HT-29 (cell line): Measurements from ENCODE around the gene TSPAN3. TPM values are rescaled to one million over a fixed set of nuclear protein-coding genes. Genes with fewer than 3 reads are reported as not detected.

Experiments used
- DNase-seq: peaks from one replicate; pipeline ENCODE4 v3.0.0-alpha.2; 2015; ENCODE audit warnings: low spot score
- total RNA-seq: library from RNA; depleted of rRNA; stranded (reverse); fragments of >200 nt; shearing (Covaris generic); gene quantifications from 2 replicates; pipeline ENCODE4 v1.2.3, GENCODE V29; 2014

TSPAN3 gene
- total RNA-seq, 1 experiment from 2014 or later, result 364 TPM

DNA sequence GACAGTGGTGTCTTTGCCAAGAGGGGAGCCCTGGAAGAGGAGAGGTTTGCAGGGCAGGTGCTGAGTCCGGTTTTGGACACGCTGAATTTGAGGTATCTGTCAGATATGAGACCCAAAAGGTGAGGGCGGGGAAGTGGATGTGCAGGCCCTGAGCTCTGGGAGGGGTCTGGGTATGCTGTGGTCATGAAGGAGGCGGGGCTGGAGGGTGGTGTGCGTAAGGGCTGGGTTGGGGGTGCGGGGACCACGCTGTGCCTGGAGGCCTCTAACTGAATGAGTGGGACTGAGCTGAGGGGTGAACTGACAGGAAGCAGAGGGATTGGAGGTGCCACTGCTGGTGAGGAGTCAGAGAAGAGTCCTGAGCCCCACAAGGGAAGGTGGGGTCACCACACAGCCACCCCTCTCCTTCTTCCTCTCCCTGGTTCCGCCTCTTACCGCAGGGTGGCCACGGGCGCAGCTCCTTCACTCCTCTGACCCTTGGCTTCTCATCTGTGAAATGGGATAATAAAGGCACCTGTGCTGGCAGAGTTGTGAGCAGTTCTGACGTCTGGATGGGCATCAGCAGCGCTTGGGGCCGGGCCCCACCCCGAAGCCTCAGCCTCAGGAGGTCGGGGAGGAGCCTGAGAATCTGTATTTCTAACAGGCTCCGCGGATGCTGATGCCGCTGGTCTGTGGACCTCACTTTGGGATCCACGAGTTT lies 47.2 kb downstream of the TSPAN3 start:
- no peak for DNase-seq

GRCh38 chr15:77022646-77023575 lies 48.0 kb downstream of the TSPAN3 start:
- no peak for DNase-seq

GRCh38 chr15:77021803-77022381 lies 49.0 kb downstream of the TSPAN3 start:
- no peak for DNase-seq

DNA sequence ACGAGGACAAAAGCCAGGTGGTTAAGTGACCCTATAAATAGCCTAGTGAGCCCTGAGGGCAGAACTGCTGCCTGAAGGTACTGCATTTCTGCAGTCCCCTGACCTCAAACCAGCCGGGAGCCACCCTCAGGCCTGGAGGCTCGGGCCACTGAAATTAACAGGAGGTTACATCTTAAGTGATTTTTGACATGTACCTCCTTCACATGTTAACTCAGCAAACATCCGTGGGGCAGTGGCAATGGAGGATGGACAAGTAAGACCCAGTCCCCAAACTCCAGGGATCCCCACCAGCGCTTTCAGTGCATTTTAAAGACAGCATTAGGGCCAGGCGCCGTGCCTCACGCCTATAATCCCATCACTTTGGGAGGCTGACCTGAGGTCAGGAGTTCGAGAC lies 49.8 kb downstream of the TSPAN3 start:
- no peak for DNase-seq

DNA sequence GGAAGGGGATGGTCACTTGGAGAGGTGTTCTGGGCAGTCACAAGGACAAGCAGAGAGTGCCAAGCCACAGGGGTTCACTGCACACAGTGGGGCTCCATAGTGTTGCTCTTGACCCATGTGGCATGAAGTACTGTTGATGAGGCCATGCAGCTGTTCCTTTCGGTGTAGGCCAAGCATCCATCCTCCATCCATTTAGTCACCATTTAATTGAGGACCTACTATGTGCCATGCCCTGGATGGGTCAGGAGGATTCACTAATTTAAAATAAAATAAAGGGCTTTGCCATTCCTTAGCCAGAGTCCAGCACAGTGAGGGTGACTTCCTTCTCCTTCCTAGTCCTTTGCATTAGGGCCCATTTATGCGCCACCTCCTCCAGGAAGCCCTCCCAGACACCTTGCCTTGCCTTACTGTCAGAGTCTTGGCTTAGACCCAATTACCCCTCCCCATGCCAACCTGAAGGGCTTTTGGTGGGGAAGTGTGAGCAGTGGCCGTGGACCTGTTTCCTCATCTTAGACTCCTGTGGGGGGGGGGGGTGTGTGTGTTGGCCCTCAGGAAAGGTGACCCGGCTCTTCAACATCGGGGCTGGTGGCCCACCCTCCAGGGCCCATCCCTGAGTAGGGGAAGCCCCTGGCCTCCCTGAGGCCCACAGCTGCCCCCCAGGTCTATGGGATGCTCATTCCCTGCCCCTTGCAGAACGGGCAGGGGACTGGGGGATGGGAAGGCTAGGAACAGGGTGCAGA lies 50.4 kb downstream of the TSPAN3 start:
- DNase-seq, result no peak

GRCh38 chr15:77019521-77020331 lies 51.2 kb downstream of the TSPAN3 start:
- DNase-seq, result no peak

DNA sequence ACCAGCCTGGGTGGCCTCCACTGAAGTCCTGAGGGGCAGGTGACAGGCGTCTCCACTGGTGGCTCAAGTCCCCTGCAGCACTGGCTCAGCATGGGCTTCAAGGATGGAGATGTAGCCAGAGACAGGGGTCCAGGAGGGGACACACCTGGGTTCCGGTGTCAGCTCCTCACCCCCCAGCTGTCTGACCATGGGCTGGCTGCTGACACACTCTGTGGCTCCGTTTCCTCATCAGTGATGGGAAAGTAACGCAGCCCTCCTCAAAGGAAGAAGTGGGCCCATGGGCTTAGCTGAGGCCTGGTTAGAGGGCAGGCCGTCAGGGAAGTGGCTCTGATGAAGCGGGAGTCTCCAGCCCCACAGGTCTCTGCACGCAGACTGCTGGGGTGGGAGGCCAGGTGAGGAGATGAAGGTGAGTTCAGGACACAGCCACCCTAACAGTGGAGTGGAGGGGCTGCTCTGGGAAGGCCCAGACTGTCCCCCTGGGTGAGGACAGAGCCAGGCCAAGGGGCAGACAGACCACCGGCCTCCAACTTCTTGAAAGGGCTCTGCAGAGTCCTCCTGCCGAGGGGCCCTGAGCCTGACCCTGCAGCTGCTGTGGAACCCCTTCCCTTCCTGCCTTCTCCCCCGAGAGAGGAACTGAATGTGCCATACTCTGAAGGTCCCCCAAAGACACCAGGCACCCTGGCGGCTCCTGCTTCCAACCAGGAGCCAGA lies 52.0 kb downstream of the TSPAN3 start:
- DNase-seq, result no peak

DNA sequence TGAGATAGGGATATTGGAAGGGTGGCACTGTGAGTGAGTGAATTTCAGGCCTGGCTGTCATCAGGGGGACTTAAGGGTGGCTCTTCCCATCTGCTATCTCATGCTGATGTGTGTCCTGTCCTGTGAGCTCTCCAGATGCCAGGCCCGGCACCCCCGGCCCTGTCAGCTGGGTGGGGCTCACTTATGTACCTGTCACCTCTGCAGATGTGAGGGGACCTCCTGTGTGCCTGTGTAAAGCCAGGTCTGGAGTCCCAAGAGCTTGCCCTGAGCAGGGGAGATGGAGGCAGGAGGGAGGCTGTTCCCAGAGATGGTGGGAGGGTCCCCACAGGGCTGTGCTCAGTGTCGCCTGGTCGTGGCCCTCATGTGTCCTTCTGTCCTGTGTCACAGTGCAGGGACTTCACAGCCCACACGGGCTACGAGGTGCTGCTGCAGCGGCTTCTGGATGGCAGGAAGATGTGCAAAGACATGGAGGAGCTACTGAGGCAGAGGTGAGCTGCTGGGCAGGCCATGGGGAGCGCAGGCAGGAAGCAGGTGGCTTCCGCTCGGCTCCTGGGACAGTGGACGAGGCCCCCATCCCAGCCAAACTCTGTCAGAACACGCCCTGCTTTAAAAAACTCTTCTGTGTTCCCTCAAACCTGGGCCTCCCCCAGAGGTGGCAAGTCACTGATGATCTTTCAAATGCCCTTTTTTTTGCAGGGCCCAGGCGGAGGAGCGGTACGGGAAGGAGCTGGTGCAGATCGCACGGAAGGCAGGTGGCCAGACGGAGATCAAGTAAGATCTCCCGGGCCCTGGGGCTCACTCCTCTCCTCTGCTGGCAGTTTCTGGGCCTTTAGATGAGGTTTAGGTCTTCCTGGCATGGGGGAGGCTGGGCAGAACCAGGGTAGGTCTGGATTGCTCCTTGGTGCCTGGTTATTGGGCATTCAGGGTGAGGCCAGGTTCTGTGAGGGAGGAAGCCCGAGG lies 52.9 kb downstream of the TSPAN3 start:
- DNase-seq, result no peak

DNA sequence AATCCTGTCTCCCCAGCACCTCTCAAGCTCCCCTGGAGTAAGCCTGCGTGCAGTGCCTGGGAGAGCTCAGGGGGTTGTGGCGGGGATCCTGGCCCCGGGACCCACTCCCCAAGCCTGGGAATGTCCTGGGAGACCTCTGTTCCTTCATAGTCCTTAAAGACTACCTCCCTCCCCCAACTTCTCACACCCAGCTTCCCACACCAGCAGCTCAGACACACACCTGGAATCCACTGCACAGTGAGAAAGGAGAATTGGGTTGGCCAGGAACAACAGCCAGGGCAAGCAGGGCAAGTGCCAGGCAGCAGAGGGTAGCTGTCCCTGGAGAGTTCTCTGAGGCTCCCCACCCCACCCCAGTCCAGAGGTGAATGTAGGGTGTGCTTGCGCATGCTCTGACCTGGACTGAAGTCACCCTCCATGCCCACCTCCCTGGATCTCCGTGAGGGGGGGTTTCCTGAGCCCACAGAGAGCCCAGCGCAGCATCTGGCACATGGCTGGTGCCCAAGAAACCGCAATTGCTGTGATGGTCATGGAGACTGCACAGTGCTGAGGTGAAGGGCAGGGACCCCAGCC lies 53.7 kb downstream of the TSPAN3 start:
- no peak for DNase-seq

DNA sequence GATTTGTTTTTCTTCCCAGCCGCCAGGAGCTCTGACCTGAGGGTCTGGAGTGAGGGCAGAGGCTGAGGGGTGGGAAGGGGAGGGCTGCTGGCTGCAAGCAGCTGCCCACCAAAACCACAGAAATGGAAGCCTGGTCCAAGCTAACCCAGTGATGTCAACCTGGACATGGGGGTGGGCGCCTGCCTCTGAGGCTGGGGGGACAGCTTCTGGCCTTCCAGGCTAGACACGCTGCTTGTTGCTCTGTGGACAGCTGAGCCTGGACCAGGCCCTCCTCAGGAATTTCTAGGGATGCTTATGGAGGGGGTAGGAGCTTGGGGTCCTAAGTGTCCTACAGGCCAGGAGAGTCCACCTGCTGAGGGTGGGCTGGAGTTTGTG lies 54.6 kb downstream of the TSPAN3 start:
- no peak for DNase-seq

DNA sequence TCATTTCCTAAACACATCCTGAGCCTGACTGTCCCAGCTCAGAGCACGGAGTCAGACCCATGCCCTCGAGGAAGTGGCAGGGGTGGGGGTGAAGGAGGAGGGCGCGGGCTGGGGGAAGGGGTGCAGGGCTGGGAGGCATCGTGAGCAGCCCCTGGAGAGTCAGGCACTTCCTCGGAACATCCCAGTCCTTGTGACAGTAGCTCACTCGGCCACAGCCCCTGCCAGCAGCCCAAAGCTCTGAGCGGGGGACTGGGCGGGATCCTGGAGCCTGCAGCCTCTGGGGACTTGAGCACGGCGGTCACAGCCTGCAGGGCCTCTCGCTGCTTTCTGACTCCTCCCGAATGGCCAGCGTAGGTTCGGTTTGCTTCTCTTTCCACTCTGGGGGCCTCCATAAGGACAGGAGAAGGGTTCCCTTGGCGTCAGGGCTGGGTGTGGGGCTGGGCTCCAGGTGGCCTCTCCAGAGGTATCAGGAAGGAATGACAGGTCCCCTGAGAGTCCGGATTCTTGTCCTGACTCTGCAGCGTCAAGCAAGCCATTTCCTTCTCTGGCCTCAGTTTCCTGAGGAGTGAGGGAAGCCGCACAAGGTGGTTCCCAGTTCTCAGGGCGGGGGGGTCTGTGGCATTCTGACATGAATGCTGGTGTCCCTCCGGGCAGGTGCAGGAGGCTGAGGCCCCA lies 55.1 kb downstream of the TSPAN3 start:
- DNase-seq, result no peak

DNA sequence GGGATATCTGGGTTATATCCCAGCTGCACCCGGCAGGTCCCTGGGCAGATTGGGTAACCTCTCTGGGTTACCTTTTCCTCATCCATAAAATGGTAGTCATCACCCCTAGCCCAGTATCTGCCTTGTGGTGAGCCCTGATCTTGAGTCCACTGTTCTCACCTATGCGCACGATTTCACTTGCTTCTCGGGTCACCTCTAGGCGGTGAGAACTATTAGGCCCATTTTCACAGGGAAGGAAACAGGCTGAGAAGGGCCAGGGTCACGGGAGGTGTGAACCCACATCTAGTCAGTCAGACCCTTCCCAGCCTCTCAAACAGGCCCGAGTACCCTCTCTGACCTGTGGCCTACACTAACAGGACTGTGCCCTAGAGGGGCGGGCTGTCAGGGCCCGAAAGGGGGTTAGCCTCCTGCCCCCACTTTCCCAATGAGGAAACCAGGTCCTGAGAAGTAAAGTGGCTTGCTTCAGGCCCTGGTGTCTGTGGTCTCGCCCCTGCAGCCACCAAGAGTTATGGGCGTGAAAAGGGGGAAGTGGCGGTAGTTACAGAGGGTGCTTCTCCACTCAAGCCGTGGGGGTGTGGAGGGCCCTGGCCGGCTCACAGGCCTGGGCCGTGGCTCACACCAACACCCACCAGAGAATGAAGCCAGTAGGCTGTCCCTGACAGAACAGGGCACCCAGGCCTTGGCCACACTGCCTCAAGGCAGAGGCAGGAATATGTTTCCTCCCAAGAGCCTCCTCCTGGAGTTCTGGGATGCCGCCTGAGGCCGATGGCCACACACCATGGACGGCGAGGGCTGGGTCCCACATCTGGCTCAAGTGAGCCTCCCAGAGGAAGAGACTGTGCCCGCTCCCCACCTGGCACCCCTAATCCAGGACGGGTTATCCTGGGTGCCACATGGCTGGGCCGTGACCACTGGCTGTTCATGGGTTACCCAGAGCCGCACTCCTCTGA lies 56.5 kb downstream of the TSPAN3 start:
- DNase-seq, result no peak

DNA sequence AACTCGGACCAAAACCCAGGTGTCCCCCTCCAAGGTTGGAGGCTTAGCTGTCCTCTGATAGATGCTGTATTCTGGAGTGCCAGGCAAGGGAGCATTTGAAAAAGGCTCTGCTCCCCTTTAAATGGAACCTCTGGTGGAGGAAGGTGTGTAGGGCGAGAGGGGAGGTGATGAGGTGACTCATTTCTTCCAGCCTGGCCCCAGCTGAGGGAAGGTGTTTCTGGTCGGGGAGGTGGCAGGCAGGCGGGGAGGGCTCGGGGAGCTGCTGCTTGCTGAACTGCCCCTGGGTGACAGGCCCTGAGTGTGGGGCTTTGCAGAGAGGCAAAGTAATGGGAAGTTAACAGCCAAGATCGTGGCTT lies 57.2 kb downstream of the TSPAN3 start:
- DNase-seq, result no peak

GRCh38 chr15:77012868-77013267 lies 58.0 kb downstream of the TSPAN3 start:
- DNase-seq, result no peak

GRCh38 chr15:77012117-77012712 lies 58.7 kb downstream of the TSPAN3 start:
- DNase-seq, result no peak

DNA sequence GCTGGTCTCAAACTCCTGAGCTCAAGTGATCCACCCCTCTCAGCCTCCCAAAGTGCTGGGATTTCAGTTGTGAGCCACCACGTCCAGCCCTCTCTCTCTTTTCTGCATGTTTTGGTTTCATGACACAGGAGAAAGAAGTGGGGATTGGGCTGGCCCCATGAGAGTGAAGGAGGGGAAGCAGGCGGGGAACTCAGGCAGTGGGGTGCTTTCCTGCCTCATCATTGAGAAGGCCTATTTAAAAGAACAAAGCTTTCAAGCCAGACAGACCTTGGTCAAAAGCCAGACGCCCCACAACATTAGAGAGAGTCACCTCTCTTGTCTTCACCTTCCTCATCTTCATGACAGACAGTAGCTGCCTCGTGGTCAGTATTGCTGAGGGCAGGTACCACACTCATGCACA lies 60.1 kb downstream of the TSPAN3 start:
- DNase-seq, result no peak

DNA sequence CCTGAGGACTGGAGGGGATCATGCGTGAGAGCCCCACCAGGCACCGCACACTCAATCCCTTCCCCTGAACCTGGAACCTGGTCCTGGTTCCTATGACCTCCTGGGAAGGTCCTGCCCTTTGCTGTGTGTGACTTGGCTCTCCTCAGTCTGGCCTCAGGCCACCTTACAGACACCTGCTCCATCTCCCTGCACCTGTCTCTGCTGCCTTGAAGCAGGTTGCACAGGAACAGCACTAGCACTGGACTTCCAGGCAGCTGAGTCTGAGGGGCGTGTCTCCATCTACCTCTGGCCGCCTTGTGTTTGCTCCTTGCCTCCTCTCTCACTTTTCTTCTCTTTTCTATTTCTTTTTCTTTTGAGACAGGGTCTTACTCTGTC lies 60.6 kb downstream of the TSPAN3 start:
- no peak for DNase-seq
